HG02763 (cell line): ENCODE measurements around the gene WWP2.

Experiments used
- ATAC-seq: cut with Tn5 transposase; IDR thresholded peaks from one replicate; pipeline ENCODE4 v1.9.1; 2021; ENCODE audit warnings: mild to moderate bottlenecking, moderate library complexity; ENCODE audit not compliant: unreplicated experiment

Gene WWP2

GRCh38 chr16:69922200-69922599 is 160.1 kb downstream of the WWP2 start:
- no peak for ATAC-seq

- no peak for ATAC-seq
Observed at GRCh38 chr16:69924041-69924775, 162.1 kb downstream of the WWP2 start.

DNA sequence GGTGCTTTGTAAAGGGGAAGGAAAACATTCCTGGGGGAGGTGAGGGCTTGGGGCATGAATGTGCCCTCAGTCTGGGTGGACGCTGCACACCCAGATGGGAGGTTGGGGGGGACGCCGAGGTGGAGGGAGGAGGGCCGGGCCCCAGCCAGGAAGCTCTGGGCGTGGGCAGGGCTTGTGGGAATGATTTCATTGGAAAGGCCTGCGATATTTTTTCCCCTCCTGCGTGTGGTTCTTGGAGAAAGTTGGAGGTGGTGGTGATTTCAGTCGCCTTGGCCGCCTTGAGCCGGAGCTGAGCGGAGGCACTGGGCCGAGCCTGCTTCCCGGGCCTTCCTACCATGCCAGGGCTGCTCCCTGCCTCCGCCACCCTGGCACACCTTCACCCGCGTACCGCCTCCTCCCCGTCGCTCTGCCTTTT is 162.7 kb downstream of the WWP2 start:
- ATAC-seq: no peak

DNA sequence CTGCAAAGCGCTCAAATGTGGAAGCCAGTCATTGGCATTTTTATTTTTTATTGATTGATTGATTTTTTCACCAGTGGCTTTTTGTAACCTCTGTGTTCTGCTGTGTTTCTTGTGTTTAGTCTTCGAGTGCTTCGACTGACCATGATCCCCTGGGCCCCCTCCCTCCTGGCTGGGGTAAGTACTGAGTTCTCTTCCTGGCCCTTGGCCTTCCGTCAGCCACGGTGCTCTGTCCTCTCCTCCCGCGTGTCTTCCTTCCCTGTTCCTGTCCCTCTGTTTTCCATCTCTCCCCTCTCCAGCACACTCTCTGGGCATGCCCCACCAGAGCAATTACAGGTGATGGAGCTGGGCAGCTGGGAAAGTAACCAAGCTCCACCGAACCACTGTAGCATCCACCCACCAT is 163.2 kb downstream of the WWP2 start:
- ATAC-seq: no peak

GRCh38 chr16:69926241-69926640 is 164.1 kb downstream of the WWP2 start:
- ATAC-seq: no peak

GRCh38 chr16:69927056-69927757 is 165.1 kb downstream of the WWP2 start:
- ATAC-seq: no peak

- no peak for ATAC-seq
Observed at GRCh38 chr16:69928856-69929400, 166.8 kb downstream of the WWP2 start.

- ATAC-seq: no peak
Observed at GRCh38 chr16:69929480-69929879, 167.3 kb downstream of the WWP2 start.

- no peak for ATAC-seq
Observed at GRCh38 chr16:69930117-69930776, 168.1 kb downstream of the WWP2 start.

DNA sequence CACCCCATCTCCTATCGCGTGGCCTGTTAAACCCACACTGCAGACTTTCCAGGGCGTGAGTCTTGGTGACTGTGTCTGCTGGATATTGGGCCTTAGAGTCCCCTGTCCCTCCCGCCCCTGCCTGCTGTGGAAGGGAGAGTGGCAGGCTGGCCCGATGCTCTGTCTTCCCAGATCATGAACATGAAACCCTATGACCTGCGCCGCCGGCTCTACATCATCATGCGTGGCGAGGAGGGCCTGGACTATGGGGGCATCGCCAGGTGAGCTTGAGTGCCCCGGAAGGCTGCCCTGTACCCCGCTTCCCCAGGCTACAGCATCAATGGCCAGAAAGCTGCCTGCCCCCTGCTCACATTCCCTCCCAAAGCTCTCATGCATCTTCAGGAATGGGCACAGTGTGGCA is 169.5 kb downstream of the WWP2 start:
- no peak for ATAC-seq

DNA sequence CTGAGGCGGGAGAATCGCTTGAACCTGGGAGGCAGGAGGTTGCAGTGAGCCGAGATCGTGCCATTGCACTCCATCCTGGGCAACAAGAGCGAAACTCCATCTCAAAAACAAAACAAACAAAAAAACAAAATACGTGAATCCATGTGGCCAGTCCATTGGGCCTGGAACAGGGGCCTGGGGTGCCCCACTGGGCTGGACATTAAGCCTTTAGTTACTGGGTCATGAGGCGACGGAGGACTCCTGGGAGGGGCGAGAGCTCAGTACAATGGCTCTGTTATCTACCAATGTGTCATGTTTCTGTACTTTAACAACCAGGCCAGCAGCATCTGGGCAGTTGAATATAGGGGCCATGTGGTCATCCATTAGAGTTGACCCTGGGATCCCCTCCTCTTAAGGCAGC is 170.1 kb downstream of the WWP2 start:
- ATAC-seq: no peak

- ATAC-seq: no peak
Observed at GRCh38 chr16:69932691-69933392, 170.7 kb downstream of the WWP2 start.

DNA sequence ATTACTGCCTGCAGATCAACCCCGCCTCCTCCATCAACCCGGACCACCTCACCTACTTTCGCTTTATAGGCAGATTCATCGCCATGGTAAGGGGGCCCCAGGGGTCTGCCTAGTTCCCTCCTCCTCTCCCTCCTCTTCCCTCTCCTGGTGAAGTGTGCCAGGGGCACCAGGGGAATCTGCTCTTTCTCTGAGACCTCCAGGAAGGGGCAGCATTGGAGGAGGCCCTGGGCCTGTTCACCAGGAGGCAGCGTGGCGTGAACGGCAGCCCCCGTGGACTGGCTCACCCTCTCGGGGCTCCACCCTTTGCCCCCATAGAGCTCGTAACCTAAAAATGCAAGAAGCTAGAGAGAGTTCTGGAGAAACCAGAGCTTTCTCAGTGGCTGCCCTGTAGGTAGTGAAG is 171.9 kb downstream of the WWP2 start:
- ATAC-seq: no peak

- no peak for ATAC-seq
Observed at GRCh38 chr16:69934751-69935150, 172.6 kb downstream of the WWP2 start.

- ATAC-seq: no peak
Observed at GRCh38 chr16:69935278-69935711, 173.2 kb downstream of the WWP2 start.

DNA sequence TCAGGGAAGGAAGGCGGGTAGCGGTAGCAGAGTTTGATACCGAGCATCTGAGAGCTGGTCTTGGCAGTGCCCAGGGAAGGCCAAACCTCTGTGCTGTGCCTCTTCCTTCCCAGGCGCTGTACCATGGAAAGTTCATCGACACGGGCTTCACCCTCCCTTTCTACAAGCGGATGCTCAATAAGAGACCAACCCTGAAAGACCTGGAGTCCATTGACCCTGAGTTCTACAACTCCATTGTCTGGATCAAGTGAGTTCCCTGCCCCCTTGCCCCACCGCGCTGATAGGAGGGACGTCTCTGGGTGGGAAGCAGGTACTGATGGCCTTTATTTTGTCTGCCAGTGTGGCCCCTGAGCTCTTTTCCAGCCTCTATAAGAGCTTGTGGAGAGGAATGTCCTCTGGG is 173.6 kb downstream of the WWP2 start:
- ATAC-seq: no peak

- ATAC-seq: no peak
Observed at GRCh38 chr16:69936252-69936651, 174.1 kb downstream of the WWP2 start.

GRCh38 chr16:69936751-69937211 is 174.6 kb downstream of the WWP2 start:
- no peak for ATAC-seq

DNA sequence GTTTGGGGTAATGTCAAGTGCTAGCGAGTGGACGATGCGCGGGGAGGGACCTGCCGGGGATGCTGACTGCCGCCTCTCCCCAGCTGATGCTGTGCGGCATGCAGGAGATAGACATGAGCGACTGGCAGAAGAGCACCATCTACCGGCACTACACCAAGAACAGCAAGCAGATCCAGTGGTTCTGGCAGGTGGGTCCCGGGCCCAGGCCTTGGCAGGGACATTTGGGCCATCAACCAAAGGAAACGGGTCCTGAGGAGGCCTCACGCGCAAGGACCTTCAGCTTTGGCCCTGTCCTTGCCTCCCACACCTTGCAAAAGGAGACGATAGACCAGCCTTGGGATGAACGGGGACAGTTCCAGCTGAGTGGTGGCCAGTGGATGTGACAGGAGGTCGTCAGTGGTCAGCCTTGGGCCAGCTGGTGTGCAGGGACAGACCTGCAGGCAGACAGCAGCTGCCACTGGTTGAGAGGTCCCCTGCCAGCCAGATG is 175.4 kb downstream of the WWP2 start:
- no peak for ATAC-seq

DNA sequence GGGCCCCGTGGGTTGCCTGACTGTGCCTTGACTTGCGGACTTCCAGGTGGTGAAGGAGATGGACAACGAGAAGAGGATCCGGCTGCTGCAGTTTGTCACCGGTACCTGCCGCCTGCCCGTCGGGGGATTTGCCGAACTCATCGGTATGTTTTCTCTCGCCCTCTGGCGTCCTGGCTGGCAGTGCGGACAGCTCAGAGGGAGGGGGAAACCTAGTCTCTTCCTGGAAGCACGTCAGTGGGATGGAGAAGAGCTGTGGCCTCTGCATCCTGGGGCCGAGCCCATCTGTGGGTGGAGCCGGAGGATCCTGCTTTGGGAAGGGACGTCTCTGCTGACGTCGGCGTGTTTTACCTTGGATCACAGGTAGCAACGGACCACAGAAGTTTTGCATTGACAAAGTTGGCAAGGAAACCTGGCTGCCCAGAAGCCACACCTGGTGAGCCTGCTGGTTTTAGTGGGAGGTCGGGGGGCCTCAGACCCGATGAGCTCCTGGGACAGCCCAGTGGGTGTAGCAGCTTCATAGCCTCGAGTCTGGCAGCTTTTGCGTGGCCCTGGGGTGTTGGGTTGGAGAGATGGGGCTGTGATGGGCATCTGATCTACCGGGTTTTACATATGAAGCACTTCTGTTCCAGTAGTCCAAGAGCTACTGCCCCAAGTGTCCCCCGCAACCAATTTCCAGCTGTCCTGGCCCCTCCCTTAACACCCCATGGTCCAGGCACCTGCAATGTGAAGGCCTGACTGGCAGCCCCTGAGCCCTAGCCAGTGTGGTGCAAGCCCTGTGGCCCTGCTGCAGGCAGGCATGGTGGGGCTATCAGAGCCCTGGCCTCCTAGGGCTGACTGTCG is 177.1 kb downstream of the WWP2 start:
- ATAC-seq: no peak
